Measurements from ENCODE around the gene MEGF11. TPM values are rescaled to one million over a fixed set of nuclear protein-coding genes. Genes with fewer than 3 reads are reported as not detected.
A peak's percentile ranks its signal among the peaks of the same experiment; 100 is the strongest.

Gene MEGF11
- total RNA-seq, 2 donors from 2014 or later: not detected

DNA sequence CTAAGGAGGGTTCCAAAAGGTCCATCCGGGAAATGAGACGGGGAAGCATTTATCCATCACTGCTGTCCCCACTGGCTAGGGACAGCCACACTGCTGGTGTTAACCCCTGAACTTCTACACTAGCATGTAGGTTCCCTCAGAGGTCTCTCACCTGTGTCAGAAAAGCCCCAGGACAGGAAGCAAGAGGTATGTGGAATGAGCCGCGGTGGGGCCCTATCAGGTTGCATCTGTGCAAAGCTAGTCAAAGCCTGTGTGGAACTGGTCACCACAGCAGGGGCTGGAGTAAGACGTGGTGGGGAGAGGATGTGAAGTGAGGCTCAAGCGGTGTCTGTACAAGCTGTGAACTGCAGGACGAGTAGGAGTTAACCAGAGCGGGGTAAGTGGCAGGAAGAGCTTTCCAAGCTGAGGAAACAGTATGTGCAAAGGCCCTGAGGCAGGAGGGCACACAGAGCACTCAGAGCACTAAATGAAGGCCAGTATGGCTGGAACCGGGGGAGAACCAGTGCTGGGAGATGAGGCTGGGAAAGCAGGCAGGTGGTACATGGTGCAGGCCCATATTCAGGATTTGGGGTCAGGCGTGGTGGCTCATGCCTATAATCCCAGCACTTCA lies 57.8 kb downstream of the MEGF11 start:
- H3K27me3 ChIP-seq: no peaks in the 10 kb centered on the region

DNA sequence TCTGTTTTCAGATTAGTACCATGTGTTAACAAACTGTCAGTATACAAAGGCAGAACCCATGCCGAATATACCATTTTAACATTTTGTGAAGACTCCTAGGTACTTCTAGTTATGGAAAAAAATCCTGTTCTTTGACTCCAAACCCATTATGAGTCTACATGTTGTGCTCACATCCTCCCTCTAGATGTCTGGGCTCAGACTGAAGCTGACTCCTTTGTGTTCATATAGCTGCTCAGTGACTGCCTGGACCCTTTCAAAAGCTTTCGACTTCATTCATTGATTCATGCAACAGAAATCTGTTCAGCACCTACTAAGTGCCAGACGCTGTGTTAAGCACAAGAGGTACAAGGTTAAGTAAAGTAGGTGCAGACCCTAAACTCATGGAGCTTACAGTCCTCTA lies 60.5 kb downstream of the MEGF11 start:
- no peaks in the 10 kb centered on the region for H3K27me3 ChIP-seq
- no peaks in the 10 kb centered on the region for H3K4me1 ChIP-seq
- no peaks in the 10 kb centered on the region for H3K9me3 ChIP-seq
- no peak overlapping the region for H3K4me3 ChIP-seq
- DNase-seq (no peak), ATAC-seq (no peak)
- 77 to 78% methylated on average over 3 of the region's 3 CpGs for WGBS, 2 donors
- TF ChIP-seq, protein P1, sequence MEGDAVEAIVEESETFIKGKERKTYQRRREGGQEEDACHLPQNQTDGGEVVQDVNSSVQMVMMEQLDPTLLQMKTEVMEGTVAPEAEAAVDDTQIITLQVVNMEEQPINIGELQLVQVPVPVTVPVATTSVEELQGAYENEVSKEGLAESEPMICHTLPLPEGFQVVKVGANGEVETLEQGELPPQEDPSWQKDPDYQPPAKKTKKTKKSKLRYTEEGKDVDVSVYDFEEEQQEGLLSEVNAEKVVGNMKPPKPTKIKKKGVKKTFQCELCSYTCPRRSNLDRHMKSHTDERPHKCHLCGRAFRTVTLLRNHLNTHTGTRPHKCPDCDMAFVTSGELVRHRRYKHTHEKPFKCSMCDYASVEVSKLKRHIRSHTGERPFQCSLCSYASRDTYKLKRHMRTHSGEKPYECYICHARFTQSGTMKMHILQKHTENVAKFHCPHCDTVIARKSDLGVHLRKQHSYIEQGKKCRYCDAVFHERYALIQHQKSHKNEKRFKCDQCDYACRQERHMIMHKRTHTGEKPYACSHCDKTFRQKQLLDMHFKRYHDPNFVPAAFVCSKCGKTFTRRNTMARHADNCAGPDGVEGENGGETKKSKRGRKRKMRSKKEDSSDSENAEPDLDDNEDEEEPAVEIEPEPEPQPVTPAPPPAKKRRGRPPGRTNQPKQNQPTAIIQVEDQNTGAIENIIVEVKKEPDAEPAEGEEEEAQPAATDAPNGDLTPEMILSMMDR (IDR thresholded peaks at IDR 0.05): no peak
- TF ChIP-seq POLR2A (IDR thresholded peaks at IDR 0.05): no peak
- intact Hi-C loops (cut with DNase I): no loop called here
- H3K27ac ChIP-seq: no peak overlapping the region
- no peaks in the 10 kb centered on the region for H3K36me3 ChIP-seq (replicated peaks in 1 of 2; ENCODE audit: insufficient read depth in 1 of 2, low read depth in 2 of 2)

More for the DNA sequence above, 57.8 kb downstream of the MEGF11 start:
- no peak for TF ChIP-seq POLR2A (IDR thresholded peaks at IDR 0.05)
- TF ChIP-seq, protein P1 (IDR thresholded peaks at IDR 0.05): no peak
- intact Hi-C loops (cut with DNase I): no loop called here
- DNase-seq: no peak
- no peak overlapping the region for H3K4me3 ChIP-seq
- H3K4me1 ChIP-seq: no peaks in the 10 kb centered on the region
- H3K9me3 ChIP-seq: no peaks in the 10 kb centered on the region
- H3K36me3 ChIP-seq (replicated peaks in 1 of 2; ENCODE audit: insufficient read depth in 1 of 2, low read depth in 2 of 2): no peaks in the 10 kb centered on the region
- ATAC-seq: no peak
- no peak overlapping the region for H3K27ac ChIP-seq
- 83 to 84% methylated on average over 10 of the region's 10 CpGs for WGBS, 2 donors

DNA sequence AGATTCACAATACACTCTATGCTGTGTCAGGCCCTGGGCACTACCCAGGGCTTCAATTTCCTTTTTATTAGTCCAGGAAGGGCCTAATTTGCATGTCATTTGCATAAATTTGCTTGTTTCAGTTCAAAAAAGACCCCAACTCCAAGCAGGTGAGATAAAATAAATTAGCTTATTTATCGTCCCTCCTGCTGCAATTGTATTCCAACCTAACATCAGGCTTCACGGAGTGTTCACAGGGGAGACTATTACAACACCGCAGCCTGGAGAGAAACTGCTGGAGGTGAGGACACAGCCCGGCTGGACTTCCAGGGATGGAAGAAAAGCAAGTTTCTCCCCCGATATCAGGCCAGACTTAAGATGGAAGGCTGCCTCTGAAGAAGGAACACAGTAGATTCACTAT lies 62.8 kb downstream of the MEGF11 start:
- DNase-seq (no peak), ATAC-seq (no peak)
- H3K27ac ChIP-seq: no peak overlapping the region
- no peaks in the 10 kb centered on the region for H3K4me1 ChIP-seq
- no peaks in the 10 kb centered on the region for H3K36me3 ChIP-seq (replicated peaks in 1 of 2; ENCODE audit: insufficient read depth in 1 of 2, low read depth in 2 of 2)
- no peaks in the 10 kb centered on the region for H3K9me3 ChIP-seq
- no peak overlapping the region for H3K4me3 ChIP-seq
- WGBS, 2 donors: 68 to 80% methylated on average over 5 of the region's 5 CpGs
- no peak for TF ChIP-seq POLR2A (IDR thresholded peaks at IDR 0.05)
- TF ChIP-seq, protein P1 (IDR thresholded peaks at IDR 0.05): no peak
- intact Hi-C loops (cut with DNase I): no loop called here
- no peaks in the 10 kb centered on the region for H3K27me3 ChIP-seq

DNA sequence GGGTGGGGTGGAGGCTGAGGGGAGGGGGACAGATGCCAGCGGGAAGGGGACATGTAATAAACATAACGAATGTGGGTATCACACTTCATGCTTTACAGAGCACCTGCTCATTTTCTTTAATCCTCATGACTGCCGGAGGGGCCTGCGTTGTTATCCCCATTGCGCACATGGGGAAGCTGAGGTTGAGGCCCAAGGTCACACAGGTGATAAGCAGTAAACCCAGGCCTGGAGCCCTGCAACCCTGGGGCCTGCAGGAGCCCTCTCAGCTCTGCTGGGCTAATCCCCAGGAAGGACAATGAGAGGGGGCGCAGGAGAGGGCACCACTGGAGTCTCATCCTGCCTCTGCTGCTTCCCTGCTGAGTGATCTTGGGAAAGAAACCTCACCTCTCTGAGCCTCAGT lies 64.3 kb downstream of the MEGF11 start:
- Histone ChIP-seq H3K27me3 (no peaks in the 10 kb centered on the region), H3K36me3 (replicated peaks in 1 of 2; ENCODE audit: insufficient read depth in 1 of 2, low read depth in 2 of 2) (no peaks in the 10 kb centered on the region), H3K27ac (no peak overlapping the region), H3K4me3 (no peak overlapping the region), H3K9me3 (no peaks in the 10 kb centered on the region), H3K4me1 (no peaks in the 10 kb centered on the region)
- no peak for ATAC-seq
- intact Hi-C loops (cut with DNase I): loop anchor here (10.0 kb wide), 1 partner anchor 214 kb away; no protein-coding TSS in a partner anchor
- 77 to 81% methylated on average over 5 to 6 of the region's 6 CpGs for WGBS, 2 donors
- TF ChIP-seq, protein P1 (IDR thresholded peaks at IDR 0.05): no peak
- no peak for TF ChIP-seq POLR2A (IDR thresholded peaks at IDR 0.05)
- no peak for DNase-seq

DNA sequence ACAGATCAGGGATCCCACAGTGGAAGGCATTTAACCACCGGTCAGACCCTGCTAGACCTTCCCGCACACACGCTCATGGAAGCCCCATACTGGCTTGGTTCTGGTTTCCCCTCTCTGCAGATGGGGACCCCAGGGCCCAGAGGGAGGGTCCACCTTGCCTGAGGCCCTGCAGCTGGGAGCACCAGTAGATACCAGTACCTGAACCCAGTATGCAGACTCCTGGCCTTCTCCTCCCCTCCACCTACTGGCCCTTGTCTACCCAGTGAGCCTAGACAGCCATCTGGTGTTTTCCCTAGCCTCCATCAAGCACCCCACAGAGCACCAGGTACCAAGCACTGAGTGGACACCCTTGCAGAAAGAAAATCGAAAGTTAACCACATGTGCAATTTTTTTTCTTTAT lies 65.1 kb downstream of the MEGF11 start:
- TF ChIP-seq POLR2A (IDR thresholded peaks at IDR 0.05): no peak
- TF ChIP-seq, protein P1 (IDR thresholded peaks at IDR 0.05): peak in 3 of 7 experiments; percentile 24 to 45 (median 40)
- 70 to 75% methylated on average over 4 of the region's 4 CpGs for WGBS, 2 donors
- H3K9me3 ChIP-seq: no peaks in the 10 kb centered on the region
- H3K27ac ChIP-seq: no peak overlapping the region
- ATAC-seq: no peak
- H3K36me3 ChIP-seq (replicated peaks in 1 of 2; ENCODE audit: insufficient read depth in 1 of 2, low read depth in 2 of 2): no peaks in the 10 kb centered on the region
- no peak overlapping the region for H3K4me3 ChIP-seq
- intact Hi-C loops (cut with DNase I): loop anchor here (10.0 kb wide), 1 partner anchor 214 kb away; no protein-coding TSS in a partner anchor
- H3K4me1 ChIP-seq: no peaks in the 10 kb centered on the region
- peak in 3 of 4 donors; percentile 20 to 37 (median 36) for DNase-seq
- no peaks in the 10 kb centered on the region for H3K27me3 ChIP-seq
